HepG2 (cell line): ENCODE measurements around the gene CEBPB. TPM values are rescaled to one million over a fixed set of nuclear protein-coding genes. Genes with fewer than 3 reads are reported as not detected.

ENCODE experiments used
- ARHGAP35 ChIP-seq: sonication (generic); formaldehyde crosslinking; IDR thresholded peaks from 2 replicates; pipeline ENCODE4 v1.9.0; 2022; ENCODE audit warnings: mild to moderate bottlenecking, inconsistent platforms, moderate library complexity, missing genetic modification reagents, borderline replicate concordance
- HCFC1 ChIP-seq: fragments of 150-350 bp; IDR thresholded peaks from 2 replicates; pipeline ENCODE4 v1.6.1; 2014; ENCODE audit warnings: low read depth, low read length
- KLF16 ChIP-seq, 2 experiments: sonication (generic) in 1 of 2; formaldehyde crosslinking in 1 of 2; IDR thresholded peaks; 2 replicates each; pipeline versions ENCODE4 v1.6.1 to v1.8.0; 2016 to 2023; ENCODE audit warnings: missing genetic modification reagents in 2 of 2, missing compliant biosample characterization in 1 of 2
- MYC ChIP-seq: sonication (generic); formaldehyde crosslinking; IDR thresholded peaks from 2 replicates; pipeline ENCODE4 v1.9.0; 2021; ENCODE audit warnings: missing genetic modification reagents, borderline replicate concordance
- RNF2 ChIP-seq: fragments of 450-650 bp; conservative IDR thresholded peaks from 2 replicates; pipeline ENCODE4 v1.6.1; 2016; ENCODE audit warnings: low read depth
- TEAD3 ChIP-seq: optimal IDR thresholded peaks from 2 replicates; pipeline ENCODE3; 2016; ENCODE audit warnings: borderline replicate concordance
- YY1 ChIP-seq: IDR thresholded peaks from 2 replicates; pipeline ENCODE4 v1.6.1; 2011; ENCODE audit warnings: low read length, low read depth, moderate library complexity, mild to moderate bottlenecking; ENCODE audit not compliant: insufficient read depth, insufficient replicate concordance
- ZNF253 ChIP-seq: sonication (generic); formaldehyde crosslinking; IDR thresholded peaks from 2 replicates; pipeline ENCODE4 v1.8.0; 2022; ENCODE audit warnings: mild to moderate bottlenecking, missing genetic modification reagents, borderline replicate concordance
- ZNF44 ChIP-seq: sonication (generic); formaldehyde crosslinking; IDR thresholded peaks from 2 replicates; pipeline ENCODE4 v1.5.1; 2020; ENCODE audit warnings: mild to moderate bottlenecking, missing genetic modification reagents
- ZNF562 ChIP-seq: sonication (generic); formaldehyde crosslinking; IDR thresholded peaks from 2 replicates; pipeline ENCODE4 v1.8.0; 2022; ENCODE audit warnings: missing genetic modification reagents, borderline replicate concordance
- ZNF570 ChIP-seq: sonication (generic); formaldehyde crosslinking; IDR thresholded peaks from 2 replicates; pipeline ENCODE4 v1.4.0; 2020; ENCODE audit warnings: mild to moderate bottlenecking, missing genetic modification reagents, borderline replicate concordance
- polyA plus RNA-seq, 8 experiments: library from polyadenylated mRNA; depleted of rRNA in 3 of 8; stranded (reverse) in 7 of 8; unstranded in 1 of 8; fragments of >200 nt; fragmentation: Illumina TruSeq in 4 of 8; extraction: Trizol in 4 of 8; gene quantifications; 2 replicates each; pipeline versions ENCODE4 v1.2.1 to v1.2.3, GENCODE V29; 2011 to 2016; ENCODE audit warnings: low read depth in 4 of 8, missing spikeins in 1 of 8, mixed read lengths in 1 of 8; ENCODE audit not compliant: insufficient read depth in 1 of 8
- total RNA-seq, 5 experiments: library from RNA; depleted of rRNA; stranded (reverse); fragments of >200 nt; fragmentation: Illumina TruSeq; extraction: Trizol; gene quantifications; 2 replicates each; pipeline ENCODE4 v1.2.3, GENCODE V29; 2016; ENCODE audit warnings: low read depth in 1 of 5
- TF ChIP-seq, protein P1 (sequence below): sonication (generic); formaldehyde crosslinking; IDR thresholded peaks from 2 replicates; pipeline ENCODE4 v1.4.0; 2020; ENCODE audit warnings: mild to moderate bottlenecking, missing genetic modification reagents, borderline replicate concordance
- TF ChIP-seq, protein P2 (sequence below): sonication (generic); formaldehyde crosslinking; IDR thresholded peaks from 2 replicates; pipeline ENCODE4 v1.8.0; 2022; ENCODE audit warnings: mild to moderate bottlenecking, missing genetic modification reagents, moderate library complexity
- TF ChIP-seq, protein P3 (sequence below): sonication (generic); formaldehyde crosslinking; IDR thresholded peaks from 2 replicates; pipeline ENCODE4 v1.4.0; 2020; ENCODE audit warnings: missing genetic modification reagents
- TF ChIP-seq, protein P4 (sequence below): fragments of 450-650 bp; IDR thresholded peaks from 2 replicates; pipeline ENCODE4 v1.6.1; 2016
- TF ChIP-seq, protein P5 (sequence below): sonication (generic); formaldehyde crosslinking; conservative IDR thresholded peaks from 2 replicates; pipeline ENCODE4 v1.8.0; 2022; ENCODE audit warnings: missing genetic modification reagents

The CEBPB gene
- total and polyA plus RNA-seq, 2 of the 13 experiments (the other 11 are each of a cell fraction or from before 2014, with no cell fraction given) = 18.5 to 28.2 TPM

DNA sequence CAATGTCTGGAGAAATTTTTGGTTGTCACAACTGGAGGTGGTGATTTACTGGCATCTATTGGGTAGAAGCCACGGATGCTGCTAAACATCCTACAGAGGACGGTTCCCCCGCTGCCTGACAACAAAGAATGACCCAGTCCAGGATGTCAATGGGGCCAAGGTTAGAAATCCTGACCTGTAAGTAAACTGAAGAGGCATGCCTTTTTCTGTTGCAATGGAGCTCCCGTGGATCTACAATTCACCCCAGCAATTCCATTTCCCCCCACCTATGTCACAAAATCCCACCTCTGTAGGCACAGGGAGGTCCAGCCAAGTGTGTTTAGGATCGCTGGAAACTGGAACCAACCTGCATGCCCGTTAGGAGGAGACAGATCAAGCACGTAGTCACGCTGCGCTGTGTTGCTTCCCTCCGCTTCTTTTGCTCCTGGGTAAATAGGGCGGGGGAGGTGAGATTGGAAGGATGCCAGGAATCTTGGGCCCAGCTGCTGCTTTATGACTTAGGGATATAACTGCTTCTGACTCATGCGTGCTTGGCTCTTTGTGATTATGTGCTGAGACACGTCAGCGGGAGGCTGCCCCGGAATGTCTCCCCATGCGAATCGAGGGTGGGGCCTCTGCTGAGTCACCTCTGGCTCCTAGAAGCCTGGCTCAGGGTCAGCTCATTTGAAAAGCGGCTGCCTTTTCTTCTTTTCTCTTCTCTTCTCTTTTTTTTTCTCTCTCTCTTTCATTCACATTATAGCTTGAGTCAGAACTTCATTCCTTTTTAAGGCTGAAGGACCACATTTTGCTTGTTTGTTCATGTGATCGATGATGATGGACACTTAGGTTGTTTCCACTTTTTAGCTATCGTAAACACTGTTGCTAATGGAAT, 24.7 kb upstream of the CEBPB start (continued):
- TF ChIP-seq, protein P1, sequence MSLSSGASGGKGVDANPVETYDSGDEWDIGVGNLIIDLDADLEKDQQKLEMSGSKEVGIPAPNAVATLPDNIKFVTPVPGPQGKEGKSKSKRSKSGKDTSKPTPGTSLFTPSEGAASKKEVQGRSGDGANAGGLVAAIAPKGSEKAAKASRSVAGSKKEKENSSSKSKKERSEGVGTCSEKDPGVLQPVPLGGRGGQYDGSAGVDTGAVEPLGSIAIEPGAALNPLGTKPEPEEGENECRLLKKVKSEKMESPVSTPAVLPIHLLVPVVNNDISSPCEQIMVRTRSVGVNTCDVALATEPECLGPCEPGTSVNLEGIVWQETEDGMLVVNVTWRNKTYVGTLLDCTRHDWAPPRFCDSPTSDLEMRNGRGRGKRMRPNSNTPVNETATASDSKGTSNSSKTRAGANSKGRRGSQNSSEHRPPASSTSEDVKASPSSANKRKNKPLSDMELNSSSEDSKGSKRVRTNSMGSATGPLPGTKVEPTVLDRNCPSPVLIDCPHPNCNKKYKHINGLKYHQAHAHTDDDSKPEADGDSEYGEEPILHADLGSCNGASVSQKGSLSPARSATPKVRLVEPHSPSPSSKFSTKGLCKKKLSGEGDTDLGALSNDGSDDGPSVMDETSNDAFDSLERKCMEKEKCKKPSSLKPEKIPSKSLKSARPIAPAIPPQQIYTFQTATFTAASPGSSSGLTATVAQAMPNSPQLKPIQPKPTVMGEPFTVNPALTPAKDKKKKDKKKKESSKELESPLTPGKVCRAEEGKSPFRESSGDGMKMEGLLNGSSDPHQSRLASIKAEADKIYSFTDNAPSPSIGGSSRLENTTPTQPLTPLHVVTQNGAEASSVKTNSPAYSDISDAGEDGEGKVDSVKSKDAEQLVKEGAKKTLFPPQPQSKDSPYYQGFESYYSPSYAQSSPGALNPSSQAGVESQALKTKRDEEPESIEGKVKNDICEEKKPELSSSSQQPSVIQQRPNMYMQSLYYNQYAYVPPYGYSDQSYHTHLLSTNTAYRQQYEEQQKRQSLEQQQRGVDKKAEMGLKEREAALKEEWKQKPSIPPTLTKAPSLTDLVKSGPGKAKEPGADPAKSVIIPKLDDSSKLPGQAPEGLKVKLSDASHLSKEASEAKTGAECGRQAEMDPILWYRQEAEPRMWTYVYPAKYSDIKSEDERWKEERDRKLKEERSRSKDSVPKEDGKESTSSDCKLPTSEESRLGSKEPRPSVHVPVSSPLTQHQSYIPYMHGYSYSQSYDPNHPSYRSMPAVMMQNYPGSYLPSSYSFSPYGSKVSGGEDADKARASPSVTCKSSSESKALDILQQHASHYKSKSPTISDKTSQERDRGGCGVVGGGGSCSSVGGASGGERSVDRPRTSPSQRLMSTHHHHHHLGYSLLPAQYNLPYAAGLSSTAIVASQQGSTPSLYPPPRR (CRISPR knock-in tag) = peak; percentile 90
- TF ChIP-seq ARHGAP35 (CRISPR knock-in tag) (peak; percentile 91; the same call in 1 of the 2 replicates), ZNF562 (no peak), TEAD3 (CRISPR knock-in tag) (peak; percentile 98), ZNF44 (CRISPR knock-in tag) (peak; percentile 79; the same call in 1 of the 2 replicates), ZNF570 (no peak), MYC (peak; percentile 95), YY1 (no peak), ZNF253 (CRISPR knock-in tag) (peak; percentile 90; the same call in 1 of the 2 replicates), RNF2 (peak; percentile 89), KLF16 (CRISPR knock-in tag; IDR thresholded peaks at IDR 0.05) (peak in 1 of 2 experiments; percentile 85; a peak in 2 of 4 replicates), HCFC1 (no peak)
- TF ChIP-seq, protein P2, sequence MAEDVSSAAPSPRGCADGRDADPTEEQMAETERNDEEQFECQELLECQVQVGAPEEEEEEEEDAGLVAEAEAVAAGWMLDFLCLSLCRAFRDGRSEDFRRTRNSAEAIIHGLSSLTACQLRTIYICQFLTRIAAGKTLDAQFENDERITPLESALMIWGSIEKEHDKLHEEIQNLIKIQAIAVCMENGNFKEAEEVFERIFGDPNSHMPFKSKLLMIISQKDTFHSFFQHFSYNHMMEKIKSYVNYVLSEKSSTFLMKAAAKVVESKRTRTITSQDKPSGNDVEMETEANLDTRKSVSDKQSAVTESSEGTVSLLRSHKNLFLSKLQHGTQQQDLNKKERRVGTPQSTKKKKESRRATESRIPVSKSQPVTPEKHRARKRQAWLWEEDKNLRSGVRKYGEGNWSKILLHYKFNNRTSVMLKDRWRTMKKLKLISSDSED (CRISPR knock-in tag) = no peak
- TF ChIP-seq, protein P3, sequence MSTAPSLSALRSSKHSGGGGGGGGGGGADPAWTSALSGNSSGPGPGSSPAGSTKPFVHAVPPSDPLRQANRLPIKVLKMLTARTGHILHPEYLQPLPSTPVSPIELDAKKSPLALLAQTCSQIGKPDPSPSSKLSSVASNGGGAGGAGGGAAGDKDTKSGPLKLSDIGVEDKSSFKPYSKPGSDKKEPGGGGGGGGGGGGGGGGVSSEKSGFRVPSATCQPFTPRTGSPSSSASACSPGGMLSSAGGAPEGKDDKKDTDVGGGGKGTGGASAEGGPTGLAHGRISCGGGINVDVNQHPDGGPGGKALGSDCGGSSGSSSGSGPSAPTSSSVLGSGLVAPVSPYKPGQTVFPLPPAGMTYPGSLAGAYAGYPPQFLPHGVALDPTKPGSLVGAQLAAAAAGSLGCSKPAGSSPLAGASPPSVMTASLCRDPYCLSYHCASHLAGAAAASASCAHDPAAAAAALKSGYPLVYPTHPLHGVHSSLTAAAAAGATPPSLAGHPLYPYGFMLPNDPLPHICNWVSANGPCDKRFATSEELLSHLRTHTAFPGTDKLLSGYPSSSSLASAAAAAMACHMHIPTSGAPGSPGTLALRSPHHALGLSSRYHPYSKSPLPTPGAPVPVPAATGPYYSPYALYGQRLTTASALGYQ (CRISPR knock-in tag) = peak; percentile 92
- TF ChIP-seq, protein P4, sequence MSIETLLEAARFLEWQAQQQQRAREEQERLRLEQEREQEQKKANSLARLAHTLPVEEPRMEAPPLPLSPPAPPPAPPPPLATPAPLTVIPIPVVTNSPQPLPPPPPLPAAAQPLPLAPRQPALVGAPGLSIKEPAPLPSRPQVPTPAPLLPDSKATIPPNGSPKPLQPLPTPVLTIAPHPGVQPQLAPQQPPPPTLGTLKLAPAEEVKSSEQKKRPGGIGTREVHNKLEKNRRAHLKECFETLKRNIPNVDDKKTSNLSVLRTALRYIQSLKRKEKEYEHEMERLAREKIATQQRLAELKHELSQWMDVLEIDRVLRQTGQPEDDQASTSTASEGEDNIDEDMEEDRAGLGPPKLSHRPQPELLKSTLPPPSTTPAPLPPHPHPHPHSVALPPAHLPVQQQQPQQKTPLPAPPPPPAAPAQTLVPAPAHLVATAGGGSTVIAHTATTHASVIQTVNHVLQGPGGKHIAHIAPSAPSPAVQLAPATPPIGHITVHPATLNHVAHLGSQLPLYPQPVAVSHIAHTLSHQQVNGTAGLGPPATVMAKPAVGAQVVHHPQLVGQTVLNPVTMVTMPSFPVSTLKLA = peak; percentile 79
- TF ChIP-seq, protein P5, sequence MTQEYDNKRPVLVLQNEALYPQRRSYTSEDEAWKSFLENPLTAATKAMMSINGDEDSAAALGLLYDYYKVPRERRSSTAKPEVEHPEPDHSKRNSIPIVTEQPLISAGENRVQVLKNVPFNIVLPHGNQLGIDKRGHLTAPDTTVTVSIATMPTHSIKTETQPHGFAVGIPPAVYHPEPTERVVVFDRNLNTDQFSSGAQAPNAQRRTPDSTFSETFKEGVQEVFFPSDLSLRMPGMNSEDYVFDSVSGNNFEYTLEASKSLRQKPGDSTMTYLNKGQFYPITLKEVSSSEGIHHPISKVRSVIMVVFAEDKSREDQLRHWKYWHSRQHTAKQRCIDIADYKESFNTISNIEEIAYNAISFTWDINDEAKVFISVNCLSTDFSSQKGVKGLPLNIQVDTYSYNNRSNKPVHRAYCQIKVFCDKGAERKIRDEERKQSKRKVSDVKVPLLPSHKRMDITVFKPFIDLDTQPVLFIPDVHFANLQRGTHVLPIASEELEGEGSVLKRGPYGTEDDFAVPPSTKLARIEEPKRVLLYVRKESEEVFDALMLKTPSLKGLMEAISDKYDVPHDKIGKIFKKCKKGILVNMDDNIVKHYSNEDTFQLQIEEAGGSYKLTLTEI (CRISPR knock-in tag) = no peak
